Sigmoid colon (tissue), 7 donors: ENCODE data around the gene LRFN4. TPM values are rescaled to one million over a fixed set of nuclear protein-coding genes. Genes with fewer than 3 reads are reported as not detected.
A peak's percentile ranks its signal among the peaks of the same experiment; 100 is the strongest.

Experiments
- DNase-seq: peaks from one replicate; pipeline ENCODE4 v3.0.0-alpha.2; 2019
- H3K27ac ChIP-seq, 4 donors: fragments of 200-600 bp; sonication (generic); one replicate each; pipeline ENCODE4 v1.5.1; 2016 to 2019; ENCODE audit warnings: mild to moderate bottlenecking in 1 of 4
- H3K27me3 ChIP-seq, 3 donors: fragments of 200-600 bp; sonication (generic); one replicate each; pipeline ENCODE4 v1.5.1; 2019; ENCODE audit warnings: mild to moderate bottlenecking in 1 of 3
- H3K36me3 ChIP-seq, 4 donors: fragments of 200-600 bp; sonication (generic); one replicate each; pipeline ENCODE4 v1.5.1; 2016 to 2019
- H3K4me1 ChIP-seq, 4 donors: fragments of 200-600 bp; sonication (generic); one replicate each; pipeline ENCODE4 v1.5.1; 2017 to 2019
- H3K4me3 ChIP-seq, 4 donors: fragments of 200-600 bp; sonication (generic); one replicate each; pipeline ENCODE4 v1.5.1; 2017 to 2019; ENCODE audit warnings: mild to moderate bottlenecking in 2 of 4, moderate library complexity in 1 of 4
- H3K9me3 ChIP-seq, 4 donors: fragments of 200-600 bp in 3 of 4; sonication (generic) in 3 of 4; one replicate each; pipeline versions ENCODE4 v1.5.1 to v1.6.1; 2013 to 2019
- EP300 ChIP-seq, 4 donors: sonication (generic); formaldehyde crosslinking; IDR thresholded peaks; one replicate each; pipeline ENCODE4 v1.6.1; 2017; ENCODE audit warnings: antibody characterized with exemption in 4 of 4
- POLR2A ChIP-seq, 2 donors: fragments of 450-650 bp; IDR thresholded peaks; one replicate each; pipeline ENCODE4 v1.6.1; 2016; ENCODE audit warnings: antibody characterized with exemption in 2 of 2, mild to moderate bottlenecking in 2 of 2, moderate library complexity in 2 of 2
- POLR2AphosphoS5 ChIP-seq, 4 donors: sonication (generic); formaldehyde crosslinking; IDR thresholded peaks; one replicate each; pipeline ENCODE4 v1.6.1; 2017; ENCODE audit warnings: antibody characterized with exemption in 4 of 4
- WGBS, 2 donors: extraction: QIAGEN DNeasy Blood & Tissue Kit; methylation state at CpG; one replicate each; pipeline ENCODE4 v1.1.7; 2013; 5-methylcytosine and 5-hydroxymethylcytosine counted together
- intact Hi-C: fragments of 100-400 bp; cut with DNase I; formaldehyde crosslinking; loops from one replicate; pipeline ENCODE4 v1.15.1; 2023
- polyA plus RNA-seq, 3 donors: library from polyadenylated mRNA; stranded (reverse); fragments of 200-250 nt; gene quantifications; one replicate each; pipeline ENCODE4 v1.2.3, GENCODE V29; 2013
- total RNA-seq, 4 donors: library from RNA; depleted of rRNA; stranded (reverse); fragments of >200 nt; gene quantifications; one replicate each; pipeline ENCODE4 v1.1.0, GENCODE V29; 2016
- TF ChIP-seq, protein P1 (sequence below), 4 experiments: fragments of 450-650 bp in 3 of 4; fragments of 200-600 bp in 1 of 4; IDR thresholded peaks; one replicate each; pipeline ENCODE4 v1.5.1; 2016 to 2019; ENCODE audit warnings: antibody characterized with exemption in 4 of 4, mild to moderate bottlenecking in 3 of 4, moderate library complexity in 2 of 4
- donor health status: healthy with polysubstance abuse.
- donor health status: Bipolar disorder and iron deficiency.
- donor health status: healthy.

The LRFN4 gene
- total and polyA plus RNA-seq, 7 donors: 4.2 to 32.2 (median 4.6) TPM

DNA sequence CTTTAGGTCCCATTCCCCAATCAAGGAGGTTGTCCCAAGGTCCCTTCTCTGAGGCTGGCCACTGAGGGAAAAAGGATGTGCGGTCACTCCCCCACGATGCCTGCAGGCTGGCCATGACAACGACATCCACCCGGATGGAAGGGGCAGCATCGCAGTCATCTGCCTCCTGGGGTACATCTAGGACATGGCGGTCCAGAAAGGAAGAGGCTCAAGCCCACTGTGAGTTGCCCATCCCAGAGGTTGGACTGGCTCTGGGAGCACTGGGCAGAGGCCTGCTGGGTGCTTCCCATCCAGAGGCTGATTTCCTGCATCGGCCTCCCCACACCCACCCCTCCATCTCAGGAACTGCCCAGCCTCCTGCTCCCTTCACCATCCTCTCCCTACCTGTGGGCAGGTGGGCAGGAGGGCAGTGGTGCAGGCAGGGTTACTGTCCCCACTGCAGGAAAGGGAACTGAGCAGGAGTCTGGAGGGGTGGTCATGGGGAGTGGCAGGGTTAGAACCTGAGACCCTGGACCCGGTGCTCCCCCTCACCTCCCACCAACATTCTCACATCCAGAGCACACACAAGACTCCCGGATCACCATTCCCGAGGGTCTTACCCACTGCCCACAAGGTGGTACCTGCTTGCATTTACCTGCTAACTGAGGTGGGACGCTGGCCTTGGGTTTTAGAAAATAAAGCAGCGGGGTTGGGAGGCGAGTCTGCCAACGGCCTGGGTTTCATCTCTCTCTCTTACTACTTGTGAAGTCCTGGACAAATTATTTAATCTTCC, 9.2 kb upstream of the LRFN4 start:
- Histone ChIP-seq H3K4me3 (no peak overlapping the region), H3K36me3 (peaks cover 0 to 30% (median 7%) of the 10 kb centered on the region in 4 donors), H3K4me1 (peaks cover 0 to 16% (median 13%) of the 10 kb centered on the region in 4 donors), H3K27me3 (no peaks in the 10 kb centered on the region), H3K9me3 (no peaks in the 10 kb centered on the region), H3K27ac (no peak overlapping the region)
- intact Hi-C loops: no loop called here
- TF ChIP-seq, protein P1, sequence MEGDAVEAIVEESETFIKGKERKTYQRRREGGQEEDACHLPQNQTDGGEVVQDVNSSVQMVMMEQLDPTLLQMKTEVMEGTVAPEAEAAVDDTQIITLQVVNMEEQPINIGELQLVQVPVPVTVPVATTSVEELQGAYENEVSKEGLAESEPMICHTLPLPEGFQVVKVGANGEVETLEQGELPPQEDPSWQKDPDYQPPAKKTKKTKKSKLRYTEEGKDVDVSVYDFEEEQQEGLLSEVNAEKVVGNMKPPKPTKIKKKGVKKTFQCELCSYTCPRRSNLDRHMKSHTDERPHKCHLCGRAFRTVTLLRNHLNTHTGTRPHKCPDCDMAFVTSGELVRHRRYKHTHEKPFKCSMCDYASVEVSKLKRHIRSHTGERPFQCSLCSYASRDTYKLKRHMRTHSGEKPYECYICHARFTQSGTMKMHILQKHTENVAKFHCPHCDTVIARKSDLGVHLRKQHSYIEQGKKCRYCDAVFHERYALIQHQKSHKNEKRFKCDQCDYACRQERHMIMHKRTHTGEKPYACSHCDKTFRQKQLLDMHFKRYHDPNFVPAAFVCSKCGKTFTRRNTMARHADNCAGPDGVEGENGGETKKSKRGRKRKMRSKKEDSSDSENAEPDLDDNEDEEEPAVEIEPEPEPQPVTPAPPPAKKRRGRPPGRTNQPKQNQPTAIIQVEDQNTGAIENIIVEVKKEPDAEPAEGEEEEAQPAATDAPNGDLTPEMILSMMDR (IDR thresholded peaks at IDR 0.05): no peak
- TF ChIP-seq POLR2A (IDR thresholded peaks at IDR 0.05) (no peak), POLR2AphosphoS5 (IDR thresholded peaks at IDR 0.05) (no peak), EP300 (IDR thresholded peaks at IDR 0.05) (no peak)
- DNase-seq: peak; percentile 52
- WGBS, 2 donors: 88 to 92% methylated on average over 14 of the region's 14 CpGs

DNA sequence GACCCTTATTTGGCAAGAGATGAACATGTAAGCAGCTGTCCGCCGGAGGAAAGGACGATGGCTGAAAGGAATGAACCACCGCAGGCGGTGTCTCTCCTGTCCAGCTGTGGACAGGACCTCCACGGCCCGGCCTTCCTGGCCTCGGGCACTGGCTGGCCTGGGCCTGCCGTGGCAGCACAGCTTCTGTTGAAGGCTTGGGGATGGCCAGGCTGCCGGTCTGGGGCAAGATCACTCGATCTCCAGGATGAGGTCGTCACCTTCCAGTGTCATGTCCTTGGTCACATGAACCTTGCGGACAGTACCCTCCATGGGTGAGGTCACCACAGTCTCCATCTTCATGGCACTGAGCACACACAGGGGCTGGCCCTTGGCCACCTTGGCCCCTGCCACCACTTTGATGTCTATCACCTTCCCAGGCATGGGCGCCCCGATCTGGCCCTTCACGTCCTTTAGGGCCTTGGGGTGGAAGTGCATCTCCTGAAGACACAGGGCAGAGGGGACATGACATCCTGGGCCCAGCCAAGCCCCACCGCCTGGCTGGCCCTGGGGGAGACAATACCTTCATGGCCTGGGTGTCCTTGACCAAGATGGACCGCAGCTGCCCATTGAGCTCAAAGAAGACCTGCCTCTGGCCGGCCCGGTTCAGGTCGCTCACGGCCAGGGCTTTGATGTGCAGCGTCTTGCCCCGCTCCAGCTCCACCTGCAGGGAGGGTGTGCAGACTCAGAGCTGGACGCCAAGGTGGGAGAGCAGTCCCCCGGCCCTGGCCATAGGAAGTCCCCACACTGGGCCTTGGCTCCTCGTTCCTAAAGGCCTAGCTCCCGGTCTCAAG, 8.0 kb upstream of the LRFN4 start:
- no peaks in the 10 kb centered on the region for H3K9me3 ChIP-seq
- DNase-seq: peak; percentile 63
- no peak overlapping the region for H3K4me3 ChIP-seq
- WGBS, 2 donors: 92% methylated on average over 28 of the region's 28 CpGs
- H3K27ac ChIP-seq: no peak overlapping the region
- no peaks in the 10 kb centered on the region for H3K27me3 ChIP-seq
- intact Hi-C loops: no loop called here
- TF ChIP-seq, protein P1 (IDR thresholded peaks at IDR 0.05): no peak
- TF ChIP-seq POLR2A (IDR thresholded peaks at IDR 0.05): no peak
- no peak for TF ChIP-seq EP300 (IDR thresholded peaks at IDR 0.05)
- peaks cover 0 to 11% (median 11%) of the 10 kb centered on the region in 4 donors for H3K4me1 ChIP-seq
- H3K36me3 ChIP-seq: peaks cover 0 to 30% (median 7%) of the 10 kb centered on the region in 4 donors

DNA sequence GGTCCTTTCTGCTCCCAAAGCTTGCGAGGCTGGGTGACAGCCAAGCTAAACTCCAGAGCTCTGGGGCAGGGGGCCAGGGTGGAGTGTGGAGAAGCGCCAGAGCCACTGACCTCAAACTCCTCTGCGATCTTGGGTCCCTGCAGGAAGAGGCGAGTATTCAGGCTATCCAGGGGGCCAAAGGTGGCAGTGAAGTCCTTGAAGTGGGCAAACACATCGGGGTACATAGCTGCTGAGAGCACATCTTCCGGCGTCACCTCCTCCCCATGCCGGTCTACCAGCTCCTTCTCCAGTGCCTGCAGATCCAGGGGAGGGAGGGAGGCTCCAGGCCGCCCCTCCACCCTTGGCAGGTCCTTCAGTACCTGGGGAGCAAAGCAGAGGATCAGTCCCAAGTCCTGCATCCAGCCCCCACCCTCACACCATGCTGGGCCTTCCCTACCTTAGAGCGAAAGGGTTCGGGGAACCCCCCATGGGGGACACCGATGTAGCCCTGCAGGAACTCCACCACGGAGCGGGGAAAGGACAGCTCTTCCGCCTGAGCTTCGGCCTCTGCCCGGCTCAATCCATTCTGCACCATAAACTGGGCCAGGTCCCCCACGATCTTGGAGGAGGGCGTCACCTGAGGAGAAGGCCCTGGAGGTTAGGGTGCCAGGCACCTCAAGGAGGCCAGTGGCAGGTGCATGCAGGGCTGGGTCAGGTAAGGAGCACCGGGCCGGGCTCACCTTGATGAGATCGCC, 7.2 kb upstream of the LRFN4 start:
- H3K36me3 ChIP-seq: peaks cover 0 to 29% (median 7%) of the 10 kb centered on the region in 4 donors
- intact Hi-C loops: no loop called here
- H3K4me3 ChIP-seq: no peak overlapping the region

DNA sequence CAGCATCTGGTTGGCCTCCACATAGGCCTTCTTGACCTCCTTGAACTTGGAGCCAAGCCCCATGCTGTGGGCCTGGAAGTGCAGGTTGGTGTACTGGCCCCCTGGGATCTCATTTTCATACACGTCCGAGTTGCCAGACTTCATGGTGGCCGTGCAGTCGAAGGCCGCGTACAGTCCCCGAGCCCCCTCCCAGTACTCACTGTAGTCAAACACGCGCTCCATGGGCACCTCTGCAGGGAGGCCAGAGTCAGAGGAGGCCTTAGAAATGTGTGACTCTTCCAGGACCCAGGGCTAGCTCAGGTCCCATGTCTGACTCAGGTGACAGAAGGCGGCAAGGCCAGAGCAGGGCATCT, 6.7 kb upstream of the LRFN4 start:
- WGBS, 2 donors: 93 to 96% methylated on average over 10 of the region's 10 CpGs
- intact Hi-C loops: no loop called here
- no peak overlapping the region for H3K27ac ChIP-seq
- H3K36me3 ChIP-seq: peaks cover 0 to 24% (median 7%) of the 10 kb centered on the region in 4 donors
- no peak overlapping the region for H3K4me3 ChIP-seq
- no peak for DNase-seq
- no peaks in the 10 kb centered on the region for H3K9me3 ChIP-seq
- TF ChIP-seq, protein P1 (IDR thresholded peaks at IDR 0.05): no peak
- no peak for TF ChIP-seq POLR2AphosphoS5 (IDR thresholded peaks at IDR 0.05)
- no peak for TF ChIP-seq EP300 (IDR thresholded peaks at IDR 0.05)
- TF ChIP-seq POLR2A (IDR thresholded peaks at IDR 0.05): no peak
- H3K4me1 ChIP-seq: peaks cover 0 to 2% (median under 1%) of the 10 kb centered on the region in 4 donors
- H3K27me3 ChIP-seq: no peaks in the 10 kb centered on the region

More for the DNA sequence above, 7.2 kb upstream of the LRFN4 start:
- Histone ChIP-seq H3K9me3 (no peaks in the 10 kb centered on the region), H3K4me1 (peaks cover 0 to 3% (median 3%) of the 10 kb centered on the region in 4 donors), H3K27ac (no peak overlapping the region), H3K27me3 (no peaks in the 10 kb centered on the region)
- 92 to 94% methylated on average over 22 of the region's 22 CpGs for WGBS, 2 donors
- no peak for TF ChIP-seq EP300 (IDR thresholded peaks at IDR 0.05)
- TF ChIP-seq POLR2AphosphoS5 (IDR thresholded peaks at IDR 0.05): no peak
- TF ChIP-seq POLR2A (IDR thresholded peaks at IDR 0.05): no peak
- TF ChIP-seq, protein P1 (IDR thresholded peaks at IDR 0.05): no peak
- peak; percentile 54 for DNase-seq
